GM23248 (cell line): ENCODE results near the gene SPCS1. TPM values are rescaled to one million over a fixed set of nuclear protein-coding genes. Genes with fewer than 3 reads are reported as not detected.

ENCODE experiments used
- DNase-seq: peaks from one replicate; pipeline ENCODE4 v3.0.0-alpha.2; 2015
- H2AFZ ChIP-seq: fragments of 200-600 bp; sonication (generic); 2 replicates; pipeline ENCODE4 v1.6.1; 2016; ENCODE audit warnings: antibody characterized with exemption
- H3F3A ChIP-seq: fragments of 200-600 bp; sonication (generic); 2 replicates; pipeline ENCODE4 v1.6.1; 2016; ENCODE audit warnings: mild to moderate bottlenecking, antibody characterized with exemption, mixed run types; ENCODE audit not compliant: insufficient read depth
- H3K27ac ChIP-seq: fragments of 200-600 bp; sonication (generic); 2 replicates; pipeline ENCODE4 v1.5.1; 2016; ENCODE audit warnings: mild to moderate bottlenecking
- H3K27me3 ChIP-seq: fragments of 200-600 bp; sonication (generic); replicated peaks from 2 replicates; pipeline ENCODE4 v1.6.1; 2016; ENCODE audit warnings: mild to moderate bottlenecking; ENCODE audit not compliant: insufficient read depth
- H3K36me3 ChIP-seq: fragments of 200-600 bp; sonication (generic); 2 replicates; pipeline ENCODE4 v1.6.1; 2016; ENCODE audit warnings: low read depth, mild to moderate bottlenecking
- H3K4me1 ChIP-seq: fragments of 200-600 bp; sonication (generic); 2 replicates; pipeline ENCODE4 v1.6.1; 2016; ENCODE audit warnings: mild to moderate bottlenecking; ENCODE audit not compliant: insufficient read depth
- H3K4me2 ChIP-seq: fragments of 200-600 bp; sonication (generic); one replicate; pipeline ENCODE4 v1.6.1; 2016; ENCODE audit warnings: mild to moderate bottlenecking; ENCODE audit not compliant: unreplicated experiment
- H3K4me3 ChIP-seq: fragments of 200-600 bp; sonication (generic); 2 replicates; pipeline ENCODE4 v1.5.1; 2016; ENCODE audit warnings: mild to moderate bottlenecking
- H3K79me2 ChIP-seq: fragments of 200-600 bp; sonication (generic); 2 replicates; pipeline ENCODE4 v1.6.1; 2016; ENCODE audit warnings: mild to moderate bottlenecking; ENCODE audit not compliant: insufficient read depth
- H3K9ac ChIP-seq: fragments of 200-600 bp; sonication (generic); 2 replicates; pipeline ENCODE4 v1.6.1; 2016; ENCODE audit warnings: mild to moderate bottlenecking
- H3K9me2 ChIP-seq: fragments of 200-600 bp; sonication (generic); 2 replicates; pipeline ENCODE4 v1.6.1; 2016; ENCODE audit warnings: mixed run types, mild to moderate bottlenecking, moderate library complexity; ENCODE audit not compliant: insufficient read depth
- H3K9me3 ChIP-seq: fragments of 200-600 bp; sonication (generic); one replicate; pipeline ENCODE4 v1.6.1; 2017; ENCODE audit warnings: low read depth
- H4K20me1 ChIP-seq: fragments of 200-600 bp; sonication (generic); 2 replicates; pipeline ENCODE4 v1.6.0; 2016; ENCODE audit not compliant: insufficient read depth
- EZH2 ChIP-seq: fragments of 200-600 bp; sonication (generic); IDR thresholded peaks from 2 replicates; pipeline ENCODE4 v1.6.1; 2018; ENCODE audit warnings: antibody characterized with exemption, mild to moderate bottlenecking; ENCODE audit not compliant: insufficient read depth, poor library complexity, severe bottlenecking
- EZH2phosphoT487 ChIP-seq: fragments of 200-600 bp; sonication (generic); IDR thresholded peaks from 2 replicates; pipeline ENCODE4 v1.6.1; 2018; ENCODE audit warnings: antibody characterized with exemption, moderate library complexity, mild to moderate bottlenecking, low read depth; ENCODE audit not compliant: insufficient read depth
- WGBS, 2 experiments: methylation state at CpG; one replicate each; pipeline ENCODE4 v1.1.6; 2015 to 2017; ENCODE audit warnings: low lambda C conversion rate in 2 of 2, low coverage in 1 of 2; ENCODE audit errors: missing lambda C conversion rate in 2 of 2; 5-methylcytosine and 5-hydroxymethylcytosine counted together
- in situ Hi-C: fragments of 300-500 bp; cut with MboI; formaldehyde crosslinking; loops from 2 replicates; pipeline ENCODE4 v1.15.0; 2020
- polyA plus RNA-seq: library from polyadenylated mRNA; unstranded; fragments of >200 nt; fragmentation: Nextera tagmentation; extraction: Ambion mirVana; gene quantifications from 2 replicates; pipeline ENCODE4 v1.2.1, GENCODE V29; 2016
- total RNA-seq: library from RNA; depleted of rRNA; stranded (reverse); fragments of >200 nt; shearing (Covaris generic); gene quantifications from 2 replicates; pipeline ENCODE4 v1.2.3, GENCODE V29; 2014

SPCS1 gene
- total and polyA plus RNA-seq, 2 experiments from 2014 or later: 184 to 366 TPM

GRCh38 chr3:52705438-52705687 lies 543 bp upstream of the SPCS1 start:
- TF ChIP-seq EZH2phosphoT487: no peak
- no peak for TF ChIP-seq EZH2
- Histone ChIP-seq H3K9ac (peak overlapping the region; percentile 99), H3F3A (peaks cover 37% of the 10 kb centered on the region), H3K4me2 (peak overlapping the region; percentile 95), H3K4me1 (peaks cover 20% of the 10 kb centered on the region), H2AFZ (peak overlapping the region; percentile 85), H4K20me1 (no peaks in the 10 kb centered on the region), H3K79me2 (peaks cover 83% of the 10 kb centered on the region), H3K4me3 (peak overlapping the region; percentile 99), H3K36me3 (peaks cover 13% of the 10 kb centered on the region), H3K27me3 (no peaks in the 10 kb centered on the region), H3K9me3 (no peaks in the 10 kb centered on the region), H3K9me2 (no peaks in the 10 kb centered on the region), H3K27ac (peak overlapping the region; percentile 94)
- DNase-seq: no peak
- 0% methylated on average over 15 to 25 of the region's 25 CpGs for WGBS, 2 experiments
- in situ Hi-C loops: no loop called here

DNA sequence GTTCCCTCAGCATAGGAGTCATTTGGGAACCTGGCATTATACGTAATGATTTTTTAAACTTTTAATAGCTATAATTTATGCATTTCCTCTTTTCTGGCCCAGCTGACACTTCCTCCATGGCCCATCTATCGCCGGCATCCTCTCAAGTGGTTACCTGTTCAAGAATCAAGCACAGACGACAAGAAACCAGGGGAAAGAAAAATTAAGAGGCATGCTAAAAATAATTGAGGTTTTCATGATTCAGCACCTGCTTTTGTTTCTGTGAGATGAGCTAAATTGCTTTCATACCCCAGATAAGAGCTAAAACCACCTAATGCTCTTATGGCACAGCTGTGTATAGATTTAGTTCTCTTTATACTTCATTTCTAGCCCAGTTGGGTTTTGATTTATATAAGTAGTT lies 1.7 kb downstream of the SPCS1 start:
- DNase-seq: no peak
- no peaks in the 10 kb centered on the region for H3K27me3 ChIP-seq
- peaks cover 46% of the 10 kb centered on the region for H3F3A ChIP-seq
- peak overlapping the region; percentile 100 for H3K4me2 ChIP-seq
- TF ChIP-seq EZH2phosphoT487 (no peak), EZH2 (no peak)
- no peaks in the 10 kb centered on the region for H3K9me3 ChIP-seq
- no peak overlapping the region for H2AFZ ChIP-seq
- in situ Hi-C loops: no loop called here
- no peaks in the 10 kb centered on the region for H3K9me2 ChIP-seq
- H4K20me1 ChIP-seq: no peaks in the 10 kb centered on the region
- peaks cover 60% of the 10 kb centered on the region for H3K79me2 ChIP-seq
- no peak overlapping the region for H3K27ac ChIP-seq
- H3K36me3 ChIP-seq: peaks cover 21% of the 10 kb centered on the region
- peaks cover 20% of the 10 kb centered on the region for H3K4me1 ChIP-seq
- H3K4me3 ChIP-seq: peak overlapping the region; percentile 99
- H3K9ac ChIP-seq: peak overlapping the region; percentile 99
- 99% methylated on average over 4 of the region's 4 CpGs for WGBS, 2 experiments

- Histone ChIP-seq H3K4me1 (peaks cover 14% of the 10 kb centered on the region), H3F3A (peaks cover 29% of the 10 kb centered on the region), H3K27ac (no peak overlapping the region), H3K27me3 (no peaks in the 10 kb centered on the region), H3K9me3 (no peaks in the 10 kb centered on the region), H3K4me3 (no peak overlapping the region), H3K36me3 (peaks cover 21% of the 10 kb centered on the region), H3K4me2 (no peak overlapping the region), H3K79me2 (peaks cover 32% of the 10 kb centered on the region), H3K9ac (no peak overlapping the region), H2AFZ (no peak overlapping the region), H3K9me2 (no peaks in the 10 kb centered on the region), H4K20me1 (no peaks in the 10 kb centered on the region)
- in situ Hi-C loops: no loop called here
- TF ChIP-seq EZH2 (no peak), EZH2phosphoT487 (no peak)
- 78 to 84% methylated on average over 2 of the region's 2 CpGs for WGBS, 2 experiments
- DNase-seq: no peak
These were observed 4.6 kb downstream of the SPCS1 start for GRCh38 chr3:52710512-52710911.

DNA sequence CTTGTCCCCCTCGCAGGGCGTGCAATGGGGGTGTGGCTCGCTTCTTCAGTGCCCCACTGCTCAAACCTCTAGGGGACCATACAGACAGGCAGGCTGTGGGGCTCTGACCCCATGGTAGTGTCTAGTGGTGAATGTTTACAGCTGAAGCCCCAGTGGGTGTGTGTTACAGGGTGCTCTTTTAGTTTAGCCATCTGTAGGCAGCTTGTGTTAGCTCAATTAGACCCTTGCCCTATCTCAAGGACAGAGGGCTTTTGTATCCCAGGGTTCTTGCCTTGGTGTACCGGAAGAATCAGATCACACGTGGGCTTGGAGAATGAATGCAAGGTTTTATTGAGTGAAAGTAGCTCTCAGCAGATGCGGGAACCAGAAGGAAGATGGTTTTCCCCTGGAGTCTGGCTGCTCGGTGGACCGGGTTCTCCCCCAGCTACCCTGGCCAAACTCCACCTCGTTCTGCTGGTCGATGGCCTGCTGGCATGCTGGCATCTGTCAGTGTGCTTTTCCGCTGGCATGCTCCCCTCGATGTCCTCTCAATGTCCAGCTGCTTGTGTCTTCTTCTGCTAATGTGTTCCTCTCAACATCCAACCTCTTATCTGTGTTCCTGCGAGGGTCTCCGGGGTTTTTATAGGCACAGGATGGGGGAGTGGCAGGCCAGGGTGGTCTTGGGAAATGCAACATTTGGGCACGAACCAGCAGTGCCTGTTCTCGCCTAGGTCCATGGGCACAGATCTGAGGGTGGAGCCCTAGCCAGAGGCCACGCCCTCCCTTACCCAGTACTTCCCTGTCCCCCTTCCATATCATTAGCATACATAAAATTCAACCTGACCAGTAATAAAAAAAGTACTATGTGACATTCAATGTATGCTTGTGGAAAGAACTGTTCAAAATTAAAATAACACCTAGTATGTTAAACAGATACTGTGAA lies 6.6 kb downstream of the SPCS1 start:
- Histone ChIP-seq H3K9ac (no peak overlapping the region), H3K4me3 (no peak overlapping the region), H3K4me1 (peaks cover 7% of the 10 kb centered on the region), H3K36me3 (peaks cover 21% of the 10 kb centered on the region), H3K4me2 (no peak overlapping the region), H3F3A (peaks cover 24% of the 10 kb centered on the region), H3K9me2 (no peaks in the 10 kb centered on the region), H3K27ac (no peak overlapping the region), H3K27me3 (no peaks in the 10 kb centered on the region), H2AFZ (no peak overlapping the region), H3K79me2 (peaks cover 16% of the 10 kb centered on the region), H4K20me1 (no peaks in the 10 kb centered on the region), H3K9me3 (no peaks in the 10 kb centered on the region)
- in situ Hi-C loops: no loop called here
- no peak for TF ChIP-seq EZH2phosphoT487
- no peak for TF ChIP-seq EZH2
- 97% methylated on average over 17 of the region's 17 CpGs for WGBS, 2 experiments
- DNase-seq: no peak
